IPS-20b (cell line): ENCODE data around the gene BSCL2.
"Not testable (repeated sequence)": the region's sequence is repeated elsewhere in the genome, so short reads cannot be mapped to it uniquely, and the experiment has no call there.

Source experiments
- H3K27ac ChIP-seq: one replicate; pipeline ENCODE4 v1.5.1; 2013; ENCODE audit warnings: low read length
- H3K27me3 ChIP-seq: 2 replicates; pipeline ENCODE4 v1.6.1; 2013; ENCODE audit warnings: mild to moderate bottlenecking, low read length, inconsistent platforms; ENCODE audit not compliant: insufficient read depth
- H3K36me3 ChIP-seq: 2 replicates; pipeline ENCODE4 v1.6.1; 2013; ENCODE audit warnings: low read depth, mild to moderate bottlenecking, inconsistent platforms, low read length, moderate library complexity; ENCODE audit not compliant: insufficient read depth
- H3K4me1 ChIP-seq: 2 replicates; pipeline ENCODE4 v1.6.1; 2013; ENCODE audit warnings: mild to moderate bottlenecking, control low read depth, inconsistent platforms, low read length, moderate library complexity; ENCODE audit not compliant: insufficient read depth
- H3K4me3 ChIP-seq: 2 replicates; pipeline ENCODE4 v1.5.1; 2013; ENCODE audit warnings: mild to moderate bottlenecking, low read length, inconsistent platforms
- H3K9ac ChIP-seq: 2 replicates; pipeline ENCODE4 v1.6.1; 2013; ENCODE audit warnings: low read depth, mild to moderate bottlenecking, inconsistent platforms, low read length, moderate library complexity
- H3K9me3 ChIP-seq: 2 replicates; pipeline ENCODE4 v1.6.1; 2013; ENCODE audit warnings: mild to moderate bottlenecking, low read depth, low read length, inconsistent platforms; ENCODE audit not compliant: insufficient read depth

The BSCL2 gene

DNA sequence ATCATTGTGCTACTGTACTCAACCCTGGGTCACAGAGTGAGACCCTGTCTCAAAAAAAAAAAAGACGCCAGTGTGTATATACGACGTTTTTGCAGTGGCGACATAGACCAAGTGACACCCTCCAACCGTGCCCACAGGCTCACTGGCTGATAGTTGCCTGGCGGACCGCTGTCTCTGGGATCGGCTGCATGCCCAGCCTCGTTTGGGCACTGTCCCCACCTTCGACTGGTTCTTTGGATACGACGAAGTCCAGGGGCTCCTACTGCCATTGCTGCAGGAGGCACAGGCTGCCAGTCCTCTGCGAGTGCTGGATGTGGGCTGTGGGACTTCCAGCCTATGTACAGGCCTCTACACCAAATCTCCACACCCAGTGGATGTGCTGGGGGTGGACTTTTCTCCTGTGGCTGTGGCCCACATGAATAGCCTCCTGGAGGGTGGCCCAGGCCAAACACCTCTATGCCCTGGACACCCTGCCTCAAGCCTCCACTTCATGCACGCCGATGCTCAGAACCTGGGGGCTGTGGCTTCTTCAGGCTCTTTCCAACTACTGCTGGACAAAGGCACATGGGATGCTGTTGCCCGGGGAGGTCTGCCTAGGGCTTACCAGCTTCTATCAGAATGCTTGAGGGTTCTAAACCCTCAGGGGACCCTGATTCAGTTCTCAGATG lies 40.8 kb downstream of the BSCL2 start:
- Histone ChIP-seq H3K4me1 (peaks cover 10% of the 10 kb centered on the region; the same call in 1 of the 2 replicates), H3K27ac (peak overlapping the region; percentile 80), H3K9ac (peak overlapping the region; percentile 100), H3K27me3 (no peaks in the 10 kb centered on the region), H3K36me3 (peaks cover 42% of the 10 kb centered on the region), H3K4me3 (peak overlapping the region; percentile 98), H3K9me3 (no peaks in the 10 kb centered on the region)

GRCh38 chr11:62665599-62666258 lies 41.5 kb downstream of the BSCL2 start:
- Histone ChIP-seq H3K27me3 (no peaks in the 10 kb centered on the region), H3K9ac (peak overlapping the region; percentile 100), H3K4me3 (peak overlapping the region; percentile 98), H3K27ac (peak overlapping the region; percentile 80), H3K4me1 (peaks cover 10% of the 10 kb centered on the region; the same call in 1 of the 2 replicates), H3K9me3 (no peaks in the 10 kb centered on the region), H3K36me3 (peaks cover 44% of the 10 kb centered on the region)

DNA sequence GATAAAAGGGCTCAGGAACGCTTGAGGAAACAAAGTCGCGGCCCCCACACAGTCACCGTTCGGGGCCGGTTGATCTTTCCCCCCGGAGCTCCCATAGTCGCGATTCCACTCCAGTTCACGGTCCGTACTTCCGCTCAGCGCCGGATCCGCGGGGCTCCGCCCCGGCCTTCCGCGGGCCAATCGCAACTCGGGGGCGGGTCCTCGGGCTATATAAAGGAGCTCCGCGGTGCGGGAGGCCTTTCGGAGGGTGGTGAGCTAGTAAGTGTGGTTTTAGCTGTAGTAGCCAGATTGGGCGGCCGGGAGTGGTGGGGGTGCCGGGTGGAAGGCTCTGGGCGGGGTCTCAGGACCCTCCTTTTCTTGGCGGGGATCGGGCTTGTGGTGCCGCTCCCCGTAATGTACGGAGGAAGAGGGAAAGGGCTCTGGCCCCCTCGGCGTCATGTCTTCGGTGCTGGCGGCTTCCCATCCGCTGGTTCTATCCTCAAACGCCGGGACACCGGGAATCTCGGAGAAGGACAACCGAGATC lies 42.1 kb downstream of the BSCL2 start, which contains the start of the genes C11orf98 and CSKMT:
C11orf98 (minus strand) TSS at position 136 of the 524 bp plus-strand sequence; CDS start at position 95, 41 bp downstream.
CSKMT (plus strand) TSS at position 238 of the 524 bp plus-strand sequence. CDS start 568 bp downstream, outside the sequence.
- H3K4me1 ChIP-seq: peaks cover 10% of the 10 kb centered on the region; the same call in 1 of the 2 replicates
- H3K27me3 ChIP-seq: no peaks in the 10 kb centered on the region
- H3K36me3 ChIP-seq: peaks cover 44% of the 10 kb centered on the region
- H3K9me3 ChIP-seq: no peaks in the 10 kb centered on the region
- H3K4me3 ChIP-seq: peak within 1 kb of the TSS; percentile 98
- H3K27ac ChIP-seq: peak within 1 kb of the TSS; percentile 80
- peak within 1 kb of the TSS; percentile 100 for H3K9ac ChIP-seq

DNA sequence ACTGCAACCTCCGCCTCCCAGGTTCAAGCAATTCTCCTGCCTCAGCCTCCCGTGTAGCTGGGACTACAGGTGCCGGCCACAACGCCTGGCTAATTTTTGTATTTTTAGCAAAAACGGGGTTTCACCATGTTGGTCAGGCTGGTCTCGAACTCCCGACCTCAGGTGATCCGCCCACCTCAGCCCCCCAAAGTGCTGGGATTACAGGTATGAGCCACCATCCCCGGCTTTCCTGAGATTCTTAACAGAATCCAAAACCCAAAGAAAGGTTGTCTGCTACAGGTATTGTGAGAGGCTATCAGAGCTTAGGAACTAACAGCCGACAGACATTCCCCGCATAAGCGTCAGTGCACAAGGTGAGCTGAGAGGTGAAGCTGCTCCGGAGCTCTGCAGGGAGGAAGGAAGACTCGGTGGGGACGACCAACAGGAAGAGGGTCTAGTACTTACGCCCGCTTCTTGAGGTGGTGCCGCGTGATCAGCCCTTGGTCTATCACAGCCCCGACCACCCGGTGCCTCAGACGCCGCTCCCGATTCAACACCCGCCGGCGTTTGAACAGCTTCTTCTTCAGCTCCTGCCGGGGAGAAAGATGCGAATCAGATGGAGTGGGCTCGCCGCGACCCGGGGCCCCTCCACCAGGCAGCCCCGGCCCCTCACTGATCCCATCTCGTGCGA lies 42.7 kb downstream of the BSCL2 start:
- Histone ChIP-seq H3K27ac (peak overlapping the region; percentile 68), H3K4me3 (peak overlapping the region; percentile 98), H3K4me1 (peaks cover 10% of the 10 kb centered on the region; the same call in 1 of the 2 replicates), H3K9me3 (no peaks in the 10 kb centered on the region), H3K36me3 (peaks cover 44% of the 10 kb centered on the region), H3K9ac (peak overlapping the region; percentile 100; the same call in 1 of the 2 replicates), H3K27me3 (no peaks in the 10 kb centered on the region)

DNA sequence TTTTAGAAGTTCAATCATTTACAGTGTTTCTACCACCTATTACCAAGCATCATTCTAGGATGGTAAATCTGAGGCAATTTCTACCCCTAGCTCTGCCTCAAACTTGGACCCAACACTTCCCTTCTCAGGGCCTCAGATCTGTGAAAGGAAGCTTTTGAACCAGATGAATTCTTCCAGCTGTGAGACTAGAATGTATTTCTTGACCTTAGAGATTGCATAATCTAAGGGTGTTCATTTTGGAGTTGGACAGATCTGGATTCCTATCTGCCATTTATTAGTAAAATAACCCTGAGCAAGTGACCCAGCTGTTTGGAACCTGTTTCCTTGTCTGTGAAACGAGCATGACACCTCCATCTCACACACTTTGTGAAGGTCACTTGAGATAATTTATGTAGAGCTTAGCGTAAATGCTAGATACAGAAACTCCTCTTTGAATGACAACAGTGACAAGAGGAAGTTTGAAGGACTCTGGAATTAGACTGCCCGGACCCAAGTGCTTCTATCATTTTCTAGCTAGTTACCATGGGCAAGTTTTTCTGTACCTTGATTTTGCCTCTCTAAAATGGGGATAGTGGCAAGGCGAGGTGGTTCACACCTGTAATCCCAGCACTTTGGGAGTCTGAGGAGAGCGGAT lies 50.3 kb downstream of the BSCL2 start:
- H3K36me3 ChIP-seq: 0 out of 2 replicates have a peak, but pooled peaks cover 5% of the 10 kb centered on the region
- no peak overlapping the region for H3K9ac ChIP-seq
- no peak overlapping the region for H3K27ac ChIP-seq
- H3K4me1 ChIP-seq: 0 out of 2 replicates have a peak, but pooled peaks cover 2% of the 10 kb centered on the region
- no peaks in the 10 kb centered on the region for H3K9me3 ChIP-seq
- H3K4me3 ChIP-seq: no peak overlapping the region
- H3K27me3 ChIP-seq: no peaks in the 10 kb centered on the region

DNA sequence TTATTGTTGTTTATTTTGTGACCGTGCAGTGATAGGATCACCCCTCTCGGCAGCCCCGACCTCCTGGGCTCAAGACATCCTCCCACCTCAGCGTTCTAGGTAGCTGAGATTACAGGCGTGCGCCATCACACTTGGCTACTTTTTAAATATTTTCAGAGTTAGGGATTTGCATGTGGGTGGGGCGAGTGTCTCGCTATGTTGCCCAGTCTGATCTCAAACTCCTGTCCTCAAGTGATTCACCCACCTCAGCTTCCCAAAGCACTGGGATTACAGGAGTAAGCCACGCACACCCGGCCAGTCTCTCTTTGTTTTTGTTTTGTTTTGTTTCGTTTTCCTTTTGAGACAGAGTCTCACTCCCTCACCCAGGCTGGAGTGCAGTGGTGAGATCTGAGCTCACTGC lies 52.9 kb downstream of the BSCL2 start:
- Histone ChIP-seq H3K9ac (no peak overlapping the region), H3K9me3 (no peaks in the 10 kb centered on the region), H3K27ac (no peak overlapping the region), H3K36me3 (peaks cover 6% of the 10 kb centered on the region), H3K27me3 (no peaks in the 10 kb centered on the region), H3K4me1 (0 out of 2 replicates have a peak, but pooled peaks cover 2% of the 10 kb centered on the region), H3K4me3 (no peak overlapping the region)

DNA sequence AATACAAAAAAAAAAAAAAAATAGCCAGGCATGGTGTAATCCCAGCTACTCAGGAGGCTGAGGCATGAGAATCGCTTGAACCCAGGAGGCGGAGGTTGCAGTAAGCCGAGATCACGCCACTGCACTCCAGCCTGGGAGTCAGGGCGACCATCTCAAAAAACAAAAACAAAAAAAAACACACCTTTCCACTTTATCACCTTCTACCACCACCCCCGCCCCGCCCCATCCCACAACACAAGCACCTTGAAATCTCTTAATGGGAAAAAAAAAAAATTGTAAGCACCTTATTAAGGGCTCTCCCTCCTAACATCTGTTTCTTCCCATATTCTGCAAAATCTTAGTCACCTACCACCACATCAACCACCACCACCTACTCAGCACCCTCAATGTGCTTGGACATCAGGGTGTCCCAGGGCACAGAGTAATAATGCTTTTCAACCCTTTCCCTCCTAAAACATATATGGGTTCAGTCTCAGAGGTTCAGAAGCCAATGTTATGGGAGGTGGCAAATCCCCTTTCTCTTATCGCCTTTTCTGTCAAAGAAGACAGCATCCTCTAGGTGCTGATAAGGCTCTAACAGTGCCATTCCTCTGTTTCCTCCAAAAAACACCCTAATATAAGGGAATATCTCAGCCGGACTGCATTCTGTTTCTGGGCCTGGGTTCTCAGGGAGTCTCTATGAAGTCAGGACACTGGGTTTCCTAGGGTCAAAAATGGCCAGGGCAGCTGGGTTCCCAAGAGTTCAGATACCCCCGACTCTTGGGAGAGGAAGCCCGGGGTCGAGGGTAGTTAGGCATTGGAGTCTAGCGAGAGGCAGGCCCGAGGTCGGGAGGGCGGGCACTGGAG lies 54.8 kb downstream of the BSCL2 start:
- peaks cover 21% of the 10 kb centered on the region for H3K36me3 ChIP-seq
- peak overlapping the region; percentile 96 for H3K9ac ChIP-seq
- H3K27ac ChIP-seq: peak overlapping the region; percentile 10
- no peaks in the 10 kb centered on the region for H3K27me3 ChIP-seq
- H3K9me3 ChIP-seq: no peaks in the 10 kb centered on the region
- 0 out of 2 replicates have a peak, but pooled peaks cover 2% of the 10 kb centered on the region for H3K4me1 ChIP-seq
- peak overlapping the region; percentile 100 for H3K4me3 ChIP-seq

DNA sequence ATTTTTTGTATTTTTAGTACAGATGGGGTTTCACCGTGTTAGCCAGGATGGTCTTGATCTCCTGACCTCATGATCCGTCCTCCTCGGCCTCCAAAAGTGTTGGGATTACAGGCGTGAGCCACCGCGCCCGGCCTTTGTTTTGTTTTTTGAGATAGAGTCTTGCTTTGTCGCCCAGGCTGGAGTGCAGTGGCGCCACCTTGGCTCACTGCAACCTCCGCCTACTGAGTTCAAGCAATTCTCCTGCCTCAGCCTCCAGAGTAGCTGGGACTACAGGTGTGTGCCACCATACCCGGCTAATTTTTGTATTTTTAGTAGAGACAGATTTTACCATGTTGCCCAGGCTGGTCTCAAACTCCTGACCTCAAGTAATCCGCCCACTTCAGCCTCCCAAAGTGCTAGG lies 56.9 kb downstream of the BSCL2 start:
- H3K36me3 ChIP-seq: peaks cover 21% of the 10 kb centered on the region
- H3K4me1 ChIP-seq, H3K9me3 ChIP-seq, H3K4me3 ChIP-seq, H3K27me3 ChIP-seq, H3K27ac ChIP-seq, H3K9ac ChIP-seq: not testable (repeated sequence)

- H3K27ac ChIP-seq: no peak overlapping the region
- H3K9ac ChIP-seq: no peak overlapping the region
- peaks cover 25% of the 10 kb centered on the region for H3K36me3 ChIP-seq
These were observed 57.7 kb downstream of the BSCL2 start for GRCh38 chr11:62649486-62649885.

DNA sequence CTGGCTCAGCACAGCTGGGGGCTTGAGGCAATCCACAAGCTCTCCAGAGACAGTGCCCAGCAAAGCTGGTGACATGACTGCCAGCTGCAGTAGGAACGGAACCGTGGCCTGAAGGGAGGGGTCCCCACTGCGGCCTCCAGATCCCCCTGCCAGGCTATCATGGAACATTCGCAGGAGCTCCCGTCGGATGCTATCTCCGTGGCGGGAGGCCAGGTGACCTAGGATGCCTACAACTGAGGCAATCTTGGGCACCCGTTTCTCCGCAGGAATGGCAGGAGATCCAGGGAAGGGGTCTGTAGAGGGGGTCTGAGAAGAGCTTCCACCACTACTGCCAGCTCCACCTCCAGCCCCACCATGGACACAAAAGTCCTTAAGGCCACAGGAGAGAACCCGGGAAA lies 58.3 kb downstream of the BSCL2 start:
- H3K4me3 ChIP-seq: no peak overlapping the region
- H3K36me3 ChIP-seq: peaks cover 31% of the 10 kb centered on the region
- H3K9me3 ChIP-seq: no peaks in the 10 kb centered on the region
- no peak overlapping the region for H3K9ac ChIP-seq
- H3K27me3 ChIP-seq: no peaks in the 10 kb centered on the region
- H3K4me1 ChIP-seq: peaks cover 2% of the 10 kb centered on the region; the same call in 1 of the 2 replicates
- H3K27ac ChIP-seq: no peak overlapping the region

More at GRCh38 chr11:62649486-62649885, 57.7 kb downstream of the BSCL2 start:
- peaks cover 2% of the 10 kb centered on the region; the same call in 1 of the 2 replicates for H3K4me1 ChIP-seq
- no peak overlapping the region for H3K4me3 ChIP-seq
- no peaks in the 10 kb centered on the region for H3K9me3 ChIP-seq
- no peaks in the 10 kb centered on the region for H3K27me3 ChIP-seq
